H9 (cell line): ENCODE measurements around the gene DND1. TPM values are rescaled to one million over a fixed set of nuclear protein-coding genes. Genes with fewer than 3 reads are reported as not detected.
"Not testable (repeated sequence)": the region's sequence is repeated elsewhere in the genome, so short reads cannot be mapped to it uniquely, and the experiment has no call there.

Experiments used
- DNase-seq: peaks from one replicate; pipeline ENCODE4 v3.0.0-alpha.2; 2017
- H2AFZ ChIP-seq: one replicate; pipeline ENCODE4 v1.6.1; 2013; ENCODE audit warnings: mild to moderate bottlenecking, low read length, control low read depth, moderate library complexity
- H2AK5ac ChIP-seq: 2 replicates; pipeline ENCODE4 v1.6.1; 2013; ENCODE audit warnings: low read length, control low read depth, mixed read lengths; ENCODE audit not compliant: insufficient read length
- H2BK120ac ChIP-seq: one replicate; pipeline ENCODE4 v1.6.1; 2013; ENCODE audit warnings: low read depth, mild to moderate bottlenecking, low read length, control low read depth, inconsistent platforms; ENCODE audit not compliant: poor library complexity, severe bottlenecking
- H2BK12ac ChIP-seq: 2 replicates; pipeline ENCODE4 v1.6.1; 2013; ENCODE audit warnings: low read length, control low read depth, mixed read lengths, low read depth; ENCODE audit not compliant: insufficient read length
- H2BK15ac ChIP-seq: 2 replicates; pipeline ENCODE4 v1.6.1; 2013; ENCODE audit warnings: low read depth, low read length, control low read depth
- H2BK20ac ChIP-seq: one replicate; pipeline ENCODE4 v1.6.1; 2013; ENCODE audit warnings: low read depth, mild to moderate bottlenecking, low read length, control low read depth, inconsistent platforms; ENCODE audit not compliant: poor library complexity, severe bottlenecking
- H2BK5ac ChIP-seq: 2 replicates; pipeline ENCODE4 v1.6.1; 2013; ENCODE audit warnings: low read length, control low read depth, mixed read lengths; ENCODE audit not compliant: insufficient read length
- H3K14ac ChIP-seq: 2 replicates; pipeline ENCODE4 v1.6.1; 2013; ENCODE audit warnings: low read length, control low read depth; ENCODE audit not compliant: insufficient read depth
- H3K18ac ChIP-seq: 2 replicates; pipeline ENCODE4 v1.6.1; 2013; ENCODE audit warnings: low read depth, mild to moderate bottlenecking, mixed read lengths, low read length, control low read depth; ENCODE audit not compliant: insufficient read length
- H3K23ac ChIP-seq: 2 replicates; pipeline ENCODE4 v1.6.1; 2013; ENCODE audit warnings: low read length, control low read depth, mixed read lengths, low read depth; ENCODE audit not compliant: insufficient read length
- H3K23me2 ChIP-seq: 2 replicates; pipeline ENCODE4 v1.6.1; 2013; ENCODE audit warnings: low read depth, mild to moderate bottlenecking, mixed read lengths, low read length, control low read depth; ENCODE audit not compliant: insufficient read length, poor library complexity, severe bottlenecking
- H3K27ac ChIP-seq: 2 replicates; pipeline ENCODE4 v1.5.1; 2013; ENCODE audit warnings: low read length, control low read depth, mixed read lengths, low read depth; ENCODE audit not compliant: insufficient read length
- H3K27me3 ChIP-seq: 2 replicates; pipeline ENCODE4 v1.6.1; 2013; ENCODE audit warnings: low read length, control low read depth, inconsistent platforms; ENCODE audit not compliant: insufficient read depth
- H3K4ac ChIP-seq: 2 replicates; pipeline ENCODE4 v1.6.1; 2013; ENCODE audit warnings: low read depth, mild to moderate bottlenecking, control low read depth, inconsistent platforms, low read length, moderate library complexity
- H3K4me1 ChIP-seq: 2 replicates; pipeline ENCODE4 v1.6.1; 2013; ENCODE audit warnings: low read length, control low read depth, inconsistent platforms; ENCODE audit not compliant: insufficient read depth
- H3K4me2 ChIP-seq: 2 replicates; pipeline ENCODE4 v1.6.1; 2013; ENCODE audit warnings: low read length, control low read depth, mixed read lengths; ENCODE audit not compliant: insufficient read length, insufficient read depth
- H3K56ac ChIP-seq: 2 replicates; pipeline ENCODE4 v1.6.1; 2013; ENCODE audit warnings: low read depth, mild to moderate bottlenecking, mixed read lengths, low read length, control low read depth; ENCODE audit not compliant: insufficient read length
- H3K79me1 ChIP-seq: 2 replicates; pipeline ENCODE4 v1.6.1; 2013; ENCODE audit warnings: low read depth, mild to moderate bottlenecking, moderate library complexity, low read length, control low read depth, inconsistent platforms; ENCODE audit not compliant: insufficient read depth, poor library complexity, severe bottlenecking
- H3K79me2 ChIP-seq: 2 replicates; pipeline ENCODE4 v1.6.1; 2013; ENCODE audit warnings: low read length, control low read depth, inconsistent platforms; ENCODE audit not compliant: insufficient read depth
- H3K9ac ChIP-seq: 2 replicates; pipeline ENCODE4 v1.6.1; 2013; ENCODE audit warnings: low read length, control low read depth, mixed read lengths; ENCODE audit not compliant: insufficient read length; ENCODE audit errors: extremely low read depth
- H3K9me3 ChIP-seq: one replicate; pipeline ENCODE4 v1.6.1; 2013; ENCODE audit warnings: low read depth, low read length, inconsistent platforms; ENCODE audit not compliant: control insufficient read depth
- H3T11ph ChIP-seq: one replicate; pipeline ENCODE4 v1.6.1; 2013; ENCODE audit warnings: mild to moderate bottlenecking, low read length, control low read depth, inconsistent platforms
- H4K20me1 ChIP-seq: one replicate; pipeline ENCODE4 v1.6.1; 2013; ENCODE audit not compliant: control insufficient read depth, insufficient read length, insufficient read depth
- H4K5ac ChIP-seq: 2 replicates; pipeline ENCODE4 v1.6.1; 2013; ENCODE audit warnings: low read depth, mild to moderate bottlenecking, mixed read lengths, low read length, control low read depth; ENCODE audit not compliant: insufficient read length
- H4K8ac ChIP-seq: replicated peaks from 2 replicates; pipeline ENCODE4 v1.6.1; 2013; ENCODE audit warnings: low read length, control low read depth, mixed read lengths, low read depth; ENCODE audit not compliant: insufficient read length
- H4K91ac ChIP-seq: 2 replicates; pipeline ENCODE4 v1.6.1; 2013; ENCODE audit warnings: low read depth, mild to moderate bottlenecking, moderate library complexity, mixed read lengths, low read length, control low read depth; ENCODE audit not compliant: insufficient read length
- H3K27ac Mint-ChIP-seq, 3 experiments: 2 replicates in 2 of 3; 3 replicates in 1 of 3; pipeline ENCODE4 v1.8.0; 2020 to 2021; ENCODE audit warnings: mixed read lengths in 3 of 3, mild to moderate bottlenecking in 1 of 3, moderate library complexity in 1 of 3
- H3K27me3 Mint-ChIP-seq: 2 replicates; pipeline ENCODE4 v1.8.0; 2021; ENCODE audit warnings: low read depth, mild to moderate bottlenecking, moderate library complexity, mixed read lengths
- H3K36me3 Mint-ChIP-seq, 3 experiments: 2 replicates in 2 of 3; 3 replicates in 1 of 3; pipeline ENCODE4 v1.8.0; 2020 to 2021; ENCODE audit warnings: low read depth in 3 of 3, mixed read lengths in 3 of 3; ENCODE audit not compliant: insufficient read depth in 1 of 3
- H3K4me1 Mint-ChIP-seq, 2 experiments: 2 replicates each; pipeline ENCODE4 v1.8.0; 2020; ENCODE audit warnings: mixed read lengths in 2 of 2
- H3K4me3 Mint-ChIP-seq, 2 experiments: 2 replicates in 1 of 2; 3 replicates in 1 of 2; pipeline ENCODE4 v1.8.0; 2020 to 2021; ENCODE audit warnings: mild to moderate bottlenecking in 2 of 2, mixed read lengths in 2 of 2, moderate library complexity in 1 of 2
- H3K9me3 Mint-ChIP-seq, 2 experiments: 2 replicates in 1 of 2; 3 replicates in 1 of 2; pipeline ENCODE4 v1.8.0; 2020; ENCODE audit warnings: mild to moderate bottlenecking in 2 of 2, mixed read lengths in 2 of 2, moderate library complexity in 1 of 2
- CTCF ChIP-seq: fragments of 200-600 bp; sonication (generic); conservative IDR thresholded peaks from 3 replicates; pipeline ENCODE4 v1.8.0; 2021; ENCODE audit warnings: antibody characterized with exemption, mild to moderate bottlenecking
- WGBS: extraction: QIAGEN DNeasy Blood & Tissue Kit; methylation state at CpG from one replicate; pipeline ENCODE4 v1.1.7; 2013; ENCODE audit warnings: missing lambda C conversion rate, low lambda C conversion rate, mixed read lengths; ENCODE audit not compliant: insufficient read length; ENCODE audit errors: extremely low coverage; 5-methylcytosine and 5-hydroxymethylcytosine counted together
- total RNA-seq: library from RNA; stranded (reverse); gene quantifications from 2 replicates; pipeline ENCODE4 v1.2.1, GENCODE V29; 2021

Gene DND1
- total RNA-seq, 1 experiment from 2014 or later, result 2.4 TPM

- Histone ChIP-seq H2BK20ac (no peak within 1 kb of the TSS), H3K27ac (no peak within 1 kb of the TSS), H2AFZ (peak within 1 kb of the TSS; percentile 2), H3K4ac (no peak within 1 kb of the TSS), H3K23me2 (peaks cover 6% of the 10 kb centered on the region), H3K4me1 (no peaks in the 10 kb centered on the region), H4K91ac (no peak within 1 kb of the TSS), H3K18ac (no peak within 1 kb of the TSS), H3K56ac (no peak within 1 kb of the TSS), H3K79me1 (no peaks in the 10 kb centered on the region), H2BK15ac (no peak within 1 kb of the TSS), H3K27me3 (no peaks in the 10 kb centered on the region), H3K14ac (peak within 1 kb of the TSS; percentile 64; the same call in 1 of the 2 replicates), H3K9me3 (no peaks in the 10 kb centered on the region), H2BK120ac (no peak within 1 kb of the TSS), H2BK12ac (no peak within 1 kb of the TSS), H3T11ph (no peak within 1 kb of the TSS), H4K20me1 (no peaks in the 10 kb centered on the region), H3K23ac (no peak within 1 kb of the TSS), H3K4me2 (peak within 1 kb of the TSS; percentile 88), H4K8ac (no peak within 1 kb of the TSS), H4K5ac (no peak within 1 kb of the TSS), H2AK5ac (no peak within 1 kb of the TSS), H2BK5ac (no peak within 1 kb of the TSS), H3K79me2 (no peaks in the 10 kb centered on the region), H3K9ac (peak within 1 kb of the TSS; percentile 71)
- Mint-ChIP-seq H3K4me3 (peak within 1 kb of the TSS; percentile 88 to 92), H3K4me1 (peaks cover 19 to 26% of the 10 kb centered on the region in 2 experiments), H3K27me3 (peaks cover 2% of the 10 kb centered on the region; the same call in 1 of the 2 replicates), H3K9me3 (peaks cover 0 to 4% of the 10 kb centered on the region in 2 experiments; a peak in 3 of 5 replicates), H3K27ac (peak within 1 kb of the TSS; percentile 17 to 95 (median 64); a peak in 6 of 7 replicates), H3K36me3 (peaks cover 19 to 38% (median 36%) of the 10 kb centered on the region in 3 experiments)
- WGBS, result no CpG with 5 or more reads among the region's 63 CpGs
- DNase-seq, result peak; percentile 96
- peak; percentile 71 for TF ChIP-seq CTCF
Observed at GRCh38 chr5:140639148-140639981, 34.0 kb downstream of the DND1 start, which contains the start of gene TMCO6. TSS of gene TMCO6 (plus strand) at chr5:140639451. CDS start at chr5:140639528, 77 bp downstream.

- H2AK5ac ChIP-seq, H3K4me1 ChIP-seq, H3K23ac ChIP-seq, H4K20me1 ChIP-seq, H3K14ac ChIP-seq, H4K8ac ChIP-seq, H3K27me3 ChIP-seq, H3K27ac ChIP-seq, H3K79me1 ChIP-seq, H2BK15ac ChIP-seq, H2BK20ac ChIP-seq, H3K23me2 ChIP-seq, H3K9me3 Mint-ChIP-seq, H3T11ph ChIP-seq, H3K4ac ChIP-seq, H3K9me3 ChIP-seq, H3K9ac ChIP-seq, H3K27me3 Mint-ChIP-seq, H4K5ac ChIP-seq, H3K18ac ChIP-seq, H3K56ac ChIP-seq, H2BK12ac ChIP-seq, DNase-seq, H2BK5ac ChIP-seq, H4K91ac ChIP-seq, H2BK120ac ChIP-seq, H3K79me2 ChIP-seq: not testable (repeated sequence)
- Mint-ChIP-seq H3K4me1 (peaks cover 19 to 26% of the 10 kb centered on the region in 2 experiments), H3K27ac (peak overlapping the region in 2 of 3 experiments; percentile 64 to 95; a peak in 3 of 7 replicates), H3K4me3 (peak overlapping the region; percentile 88 to 92), H3K36me3 (peaks cover 13 to 32% (median 31%) of the 10 kb centered on the region in 3 experiments; a peak in 6 of 7 replicates)
- H3K4me2 ChIP-seq, result peak overlapping the region; percentile 88
- no CpG with 5 or more reads among the region's 9 CpGs for WGBS
- H2AFZ ChIP-seq, result peak overlapping the region; percentile 2
Observed at GRCh38 chr5:140638898-140639147, 34.6 kb downstream of the DND1 start.
